ENCODE measurements around the gene PBRM1.

GRCh38 chr3:52536369-52537164, 149.1 kb downstream of the PBRM1 start, which contains the start of gene UQCC5:
- TF ChIP-seq CTCF (conservative IDR thresholded peaks at IDR 0.05; ENCODE audit: low read length) (no peak; the same call in 1 of the 2 replicates), EZH2phosphoT487 (IDR thresholded peaks at IDR 0.05; ENCODE audit: borderline replicate concordance, low read depth, low read length) (no peak)
